ENCODE data around the gene POLR1E.
A peak's percentile ranks its signal among the peaks of the same experiment; 100 is the strongest.
"Not testable (repeated sequence)": the region's sequence is repeated elsewhere in the genome, so short reads cannot be mapped to it uniquely, and the experiment has no call there.

Gene POLR1E

DNA sequence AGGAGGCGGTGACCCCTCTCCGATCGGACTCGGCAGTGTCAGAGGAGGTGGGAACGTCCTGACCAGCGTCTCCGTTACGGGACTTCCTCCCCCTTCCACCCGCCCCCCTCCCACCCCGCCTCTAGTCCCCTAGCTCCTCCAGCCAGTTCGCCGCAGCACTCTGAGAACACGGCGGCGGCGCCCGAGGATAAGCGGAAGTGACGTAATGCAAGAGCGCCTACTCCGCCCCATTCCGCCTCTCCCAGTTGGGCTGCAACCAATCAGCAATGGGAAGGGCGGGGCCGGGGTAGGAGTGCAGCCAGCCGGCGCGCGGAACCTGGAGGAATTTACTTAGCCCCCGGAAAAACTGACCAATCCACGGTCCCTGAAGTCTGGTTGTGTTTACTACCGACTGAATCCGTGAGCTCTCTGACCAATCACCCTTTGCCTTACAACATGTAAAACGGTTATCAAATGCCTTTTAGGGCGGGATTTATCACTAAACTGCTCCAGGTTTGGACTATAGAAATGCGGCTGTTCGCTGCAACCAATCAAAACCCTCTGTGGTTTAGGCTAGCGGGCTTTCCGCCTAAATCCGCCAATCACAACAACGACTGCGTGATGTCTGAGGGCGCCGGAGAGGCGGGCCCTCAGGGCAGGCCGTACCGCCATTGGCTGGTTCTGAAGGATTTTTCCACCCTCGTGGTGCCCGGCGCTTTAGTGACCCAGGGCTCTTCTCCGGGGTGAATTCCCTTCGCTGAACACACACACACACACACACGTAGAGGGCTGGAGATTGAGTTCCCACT lies 20.3 kb upstream of the POLR1E start, which contains the start of gene ZBTB5:
ZBTB5 (minus strand) TSS at position 202 of the 788 bp plus-strand sequence. CDS start 22,899 bp downstream, outside the sequence.
- H3K4me1 ChIP-seq (ENCODE audit: control insufficient read depth, insufficient read depth, low read length) = peaks cover 26% of the 10 kb centered on the region
- H3K9ac ChIP-seq (ENCODE audit: low read length) = peak within 1 kb of the TSS; percentile 95
- no peaks in the 10 kb centered on the region for H3K27me3 ChIP-seq (replicated peaks; ENCODE audit: control insufficient read depth, insufficient read depth, low read length)
- DNase-seq (ENCODE audit: low read depth) = peak; percentile 100
- H3K36me3 ChIP-seq (ENCODE audit: control insufficient read depth, insufficient read depth, low read length, severe bottlenecking) = no peaks in the 10 kb centered on the region
- H3K4me3 ChIP-seq (ENCODE audit: low read length) = peak within 1 kb of the TSS; percentile 93
- H3K9me3 ChIP-seq (ENCODE audit: control insufficient read depth, low read length) = no peaks in the 10 kb centered on the region

- peaks cover 26% of the 10 kb centered on the region for H3K4me1 ChIP-seq (ENCODE audit: control insufficient read depth, insufficient read depth, low read length)
- H3K36me3 ChIP-seq (ENCODE audit: control insufficient read depth, insufficient read depth, low read length, severe bottlenecking) = no peaks in the 10 kb centered on the region
- no peaks in the 10 kb centered on the region for H3K9me3 ChIP-seq (ENCODE audit: control insufficient read depth, low read length)
- no peaks in the 10 kb centered on the region for H3K27me3 ChIP-seq (replicated peaks; ENCODE audit: control insufficient read depth, insufficient read depth, low read length)
- H3K4me3 ChIP-seq (ENCODE audit: low read length) = peak overlapping the region; percentile 91
- DNase-seq (ENCODE audit: low read depth) = peak; percentile 84
- H3K9ac ChIP-seq (ENCODE audit: low read length) = peak overlapping the region; percentile 95
These were observed 19.6 kb upstream of the POLR1E start for GRCh38 chr9:37466037-37466709.

- not testable (repeated sequence) for DNase-seq (ENCODE audit: low read depth); H3K36me3 ChIP-seq (ENCODE audit: control insufficient read depth, insufficient read depth, low read length, severe bottlenecking); H3K9ac ChIP-seq (ENCODE audit: low read length); H3K4me3 ChIP-seq (ENCODE audit: low read length); H3K27me3 ChIP-seq (replicated peaks; ENCODE audit: control insufficient read depth, insufficient read depth, low read length); H3K9me3 ChIP-seq (ENCODE audit: control insufficient read depth, low read length)
- peaks cover 25% of the 10 kb centered on the region for H3K4me1 ChIP-seq (ENCODE audit: control insufficient read depth, insufficient read depth, low read length)
These were observed 18.2 kb upstream of the POLR1E start for GRCh38 chr9:37467530-37467929.

DNA sequence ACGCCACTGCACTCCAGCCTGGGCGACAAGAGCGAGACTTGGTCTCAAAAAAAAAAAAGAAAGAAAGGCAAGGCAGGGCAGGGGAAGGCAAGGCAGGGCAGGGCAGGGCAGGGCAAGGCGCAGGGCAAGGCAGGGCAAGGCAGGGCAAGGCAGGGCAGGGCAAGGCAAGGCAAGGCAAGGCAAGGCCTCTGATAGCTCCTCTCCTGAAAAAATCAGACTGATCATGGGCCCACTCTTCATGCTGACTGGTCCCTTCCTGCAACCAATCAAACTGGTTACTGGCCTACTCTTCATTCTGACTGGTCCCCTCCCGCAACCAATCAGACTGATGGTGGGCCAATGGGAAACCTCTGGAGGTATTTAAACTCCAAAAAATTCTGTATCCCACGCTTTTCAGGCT lies 17.1 kb upstream of the POLR1E start:
- Histone ChIP-seq H3K4me1 (ENCODE audit: control insufficient read depth, insufficient read depth, low read length) (peaks cover 16% of the 10 kb centered on the region), H3K36me3 (ENCODE audit: control insufficient read depth, insufficient read depth, low read length, severe bottlenecking) (no peaks in the 10 kb centered on the region), H3K9me3 (ENCODE audit: control insufficient read depth, low read length) (no peaks in the 10 kb centered on the region), H3K27me3 (replicated peaks; ENCODE audit: control insufficient read depth, insufficient read depth, low read length) (no peaks in the 10 kb centered on the region), H3K4me3 (ENCODE audit: low read length) (no peak overlapping the region), H3K9ac (ENCODE audit: low read length) (no peak overlapping the region)
- DNase-seq (ENCODE audit: low read depth) = no peak

DNA sequence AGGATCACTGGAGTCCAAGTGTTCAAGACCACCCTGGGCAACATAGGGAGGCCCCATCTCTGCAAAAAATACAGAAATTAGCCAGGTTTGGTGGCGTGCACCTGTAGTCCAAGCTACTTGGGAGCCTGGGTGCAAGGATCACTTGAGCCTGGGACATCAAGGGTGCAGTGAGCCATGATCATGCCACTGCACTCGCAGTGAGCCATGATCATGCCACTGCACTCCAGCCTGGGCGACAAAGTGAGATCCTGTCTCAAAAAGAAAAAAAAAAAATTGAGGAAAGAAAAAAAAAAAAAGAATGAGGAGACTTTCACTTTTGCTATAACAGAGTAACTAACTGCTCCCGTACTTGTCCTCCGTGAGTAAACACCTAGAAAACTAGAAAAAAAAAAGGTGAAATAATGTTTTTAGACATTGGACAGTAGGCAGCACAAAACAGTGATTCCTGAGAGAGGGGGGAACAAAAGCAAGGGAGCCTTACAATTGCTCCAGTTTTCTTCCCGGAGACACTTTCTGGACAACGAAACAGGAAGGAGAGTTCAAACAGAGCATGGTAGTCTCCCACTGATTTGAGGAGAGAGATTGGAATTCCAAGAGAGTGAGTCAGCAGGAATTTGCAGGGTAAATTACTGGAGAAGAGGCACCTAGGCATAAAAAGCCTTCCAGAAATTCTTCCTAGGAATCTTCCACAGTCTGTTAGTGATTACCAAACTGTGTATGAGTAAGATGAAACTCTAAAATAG lies 13.6 kb upstream of the POLR1E start:
- Histone ChIP-seq H3K36me3 (ENCODE audit: control insufficient read depth, insufficient read depth, low read length, severe bottlenecking) (no peaks in the 10 kb centered on the region), H3K4me1 (ENCODE audit: control insufficient read depth, insufficient read depth, low read length) (peaks cover 4% of the 10 kb centered on the region), H3K9ac (ENCODE audit: low read length) (peak overlapping the region; percentile 87), H3K27me3 (replicated peaks; ENCODE audit: control insufficient read depth, insufficient read depth, low read length) (no peaks in the 10 kb centered on the region), H3K4me3 (ENCODE audit: low read length) (peak overlapping the region; percentile 79), H3K9me3 (ENCODE audit: control insufficient read depth, low read length) (peaks cover 9% of the 10 kb centered on the region)
- peak; percentile 87 for DNase-seq (ENCODE audit: low read depth)

DNA sequence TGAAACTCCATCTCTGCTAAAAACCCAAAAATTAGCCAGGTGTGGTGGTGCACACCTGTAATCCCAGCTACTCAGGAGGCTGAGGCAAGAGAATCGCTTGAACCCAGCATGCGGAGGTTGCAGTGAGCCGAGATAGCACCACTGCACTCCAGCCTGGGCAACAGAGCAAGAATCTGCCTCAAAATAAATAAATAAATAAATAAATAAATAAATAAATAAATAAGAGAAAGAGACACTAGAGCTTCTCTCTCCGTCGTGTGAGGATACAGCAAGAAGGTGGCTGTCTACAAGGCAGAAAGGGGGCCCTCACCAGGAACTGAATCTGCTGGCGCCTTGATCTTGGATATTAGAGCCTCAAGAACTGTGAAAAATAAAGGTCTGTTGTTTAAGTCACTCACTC lies 11.8 kb upstream of the POLR1E start:
- not testable (repeated sequence) for H3K9ac ChIP-seq (ENCODE audit: low read length)

DNA sequence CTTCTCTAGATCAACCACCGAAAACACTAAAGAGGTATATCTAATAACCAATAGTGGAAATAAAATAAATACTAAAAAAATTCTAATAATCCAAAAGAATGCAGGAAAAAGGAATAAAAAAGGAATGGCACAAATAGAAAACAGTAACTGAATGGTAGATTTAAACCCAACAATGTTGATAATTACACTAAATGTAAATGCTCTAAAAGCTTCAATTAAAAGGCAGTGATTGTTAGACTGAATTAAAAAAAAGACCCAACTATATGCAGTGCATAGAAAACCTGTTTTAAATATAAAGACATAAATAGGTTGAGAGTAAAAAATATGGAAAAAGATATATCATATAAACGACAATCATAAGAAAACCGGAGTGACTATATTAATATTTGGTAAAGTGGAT lies 11.3 kb upstream of the POLR1E start:
- no peaks in the 10 kb centered on the region for H3K36me3 ChIP-seq (ENCODE audit: control insufficient read depth, insufficient read depth, low read length, severe bottlenecking)
- H3K4me1 ChIP-seq (ENCODE audit: control insufficient read depth, insufficient read depth, low read length) = peaks cover 4% of the 10 kb centered on the region
- no peaks in the 10 kb centered on the region for H3K27me3 ChIP-seq (replicated peaks; ENCODE audit: control insufficient read depth, insufficient read depth, low read length)
- no peak overlapping the region for H3K9ac ChIP-seq (ENCODE audit: low read length)
- H3K4me3 ChIP-seq (ENCODE audit: low read length) = no peak overlapping the region
- no peak for DNase-seq (ENCODE audit: low read depth)
- H3K9me3 ChIP-seq (ENCODE audit: control insufficient read depth, low read length) = peaks cover 9% of the 10 kb centered on the region

More for the DNA sequence above, 11.8 kb upstream of the POLR1E start:
- H3K36me3 ChIP-seq (ENCODE audit: control insufficient read depth, insufficient read depth, low read length, severe bottlenecking); H3K4me1 ChIP-seq (ENCODE audit: control insufficient read depth, insufficient read depth, low read length); DNase-seq (ENCODE audit: low read depth); H3K9me3 ChIP-seq (ENCODE audit: control insufficient read depth, low read length); H3K27me3 ChIP-seq (replicated peaks; ENCODE audit: control insufficient read depth, insufficient read depth, low read length); H3K4me3 ChIP-seq (ENCODE audit: low read length): not testable (repeated sequence)

- Histone ChIP-seq H3K9ac (ENCODE audit: low read length) (no peak overlapping the region), H3K4me3 (ENCODE audit: low read length) (no peak overlapping the region), H3K9me3 (ENCODE audit: control insufficient read depth, low read length) (peaks cover 9% of the 10 kb centered on the region), H3K27me3 (replicated peaks; ENCODE audit: control insufficient read depth, insufficient read depth, low read length) (no peaks in the 10 kb centered on the region), H3K4me1 (ENCODE audit: control insufficient read depth, insufficient read depth, low read length) (peaks cover under 1% of the 10 kb centered on the region), H3K36me3 (ENCODE audit: control insufficient read depth, insufficient read depth, low read length, severe bottlenecking) (no peaks in the 10 kb centered on the region)
- no peak for DNase-seq (ENCODE audit: low read depth)
These were observed 8.8 kb upstream of the POLR1E start for GRCh38 chr9:37476930-37477329.

- not testable (repeated sequence) for H3K9ac ChIP-seq (ENCODE audit: low read length); H3K9me3 ChIP-seq (ENCODE audit: control insufficient read depth, low read length); H3K4me1 ChIP-seq (ENCODE audit: control insufficient read depth, insufficient read depth, low read length); DNase-seq (ENCODE audit: low read depth); H3K4me3 ChIP-seq (ENCODE audit: low read length); H3K27me3 ChIP-seq (replicated peaks; ENCODE audit: control insufficient read depth, insufficient read depth, low read length); H3K36me3 ChIP-seq (ENCODE audit: control insufficient read depth, insufficient read depth, low read length, severe bottlenecking)
These were observed 8.3 kb upstream of the POLR1E start for GRCh38 chr9:37477443-37477842.

DNA sequence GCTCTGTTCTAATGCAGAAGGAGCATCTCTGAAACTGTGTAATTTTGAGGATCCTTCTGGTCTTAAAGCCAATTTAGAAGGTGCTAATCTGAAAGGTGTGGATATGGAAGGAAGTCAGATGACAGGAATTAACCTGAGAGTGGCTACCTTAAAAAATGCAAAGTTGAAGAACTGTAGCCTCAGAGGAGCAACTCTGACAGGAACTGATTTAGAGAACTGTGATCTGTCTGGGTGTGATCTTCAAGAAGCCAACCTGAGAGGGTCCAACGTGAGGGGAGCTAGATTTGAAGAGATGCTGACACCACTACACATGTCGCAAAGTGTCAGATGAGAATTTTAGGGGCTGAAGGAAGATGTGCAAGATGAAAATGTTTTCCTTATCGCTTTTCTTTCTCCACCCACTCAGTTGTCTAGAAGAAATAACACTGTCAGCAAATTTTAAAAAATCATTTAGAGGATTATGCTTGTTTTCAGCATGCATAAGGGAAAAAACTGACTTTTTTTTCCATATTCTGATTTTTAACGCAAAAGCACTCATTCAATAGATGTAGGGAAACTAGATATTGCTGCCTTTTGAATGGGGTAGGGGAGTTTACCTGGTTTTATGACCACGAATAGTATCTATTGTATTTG lies 7.6 kb upstream of the POLR1E start:
- not testable (repeated sequence) for H3K9me3 ChIP-seq (ENCODE audit: control insufficient read depth, low read length); H3K4me1 ChIP-seq (ENCODE audit: control insufficient read depth, insufficient read depth, low read length); H3K36me3 ChIP-seq (ENCODE audit: control insufficient read depth, insufficient read depth, low read length, severe bottlenecking); H3K9ac ChIP-seq (ENCODE audit: low read length); H3K4me3 ChIP-seq (ENCODE audit: low read length); H3K27me3 ChIP-seq (replicated peaks; ENCODE audit: control insufficient read depth, insufficient read depth, low read length); DNase-seq (ENCODE audit: low read depth)

DNA sequence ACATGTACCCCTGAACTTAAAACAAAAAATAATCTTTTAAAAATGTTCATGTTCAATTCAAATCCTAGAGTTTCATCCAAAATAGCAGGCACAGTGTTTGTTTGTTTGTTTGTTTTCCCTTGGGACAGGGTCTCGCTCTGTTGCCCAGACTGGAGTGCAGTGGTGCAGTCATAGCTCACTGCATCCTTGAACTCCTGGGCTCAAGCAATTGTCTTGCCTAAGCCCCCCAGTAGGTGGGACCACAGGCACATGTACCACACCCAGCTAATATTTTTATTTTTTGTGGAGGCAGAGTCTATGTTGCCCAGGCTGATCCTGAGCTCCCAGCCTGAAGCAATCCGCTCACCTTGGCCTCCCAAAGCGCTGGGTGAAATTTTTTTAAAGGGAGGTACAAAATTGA lies 5.0 kb upstream of the POLR1E start:
- Histone ChIP-seq H3K9ac (ENCODE audit: low read length) (no peak overlapping the region), H3K9me3 (ENCODE audit: control insufficient read depth, low read length) (no peaks in the 10 kb centered on the region), H3K36me3 (ENCODE audit: control insufficient read depth, insufficient read depth, low read length, severe bottlenecking) (no peaks in the 10 kb centered on the region), H3K4me1 (ENCODE audit: control insufficient read depth, insufficient read depth, low read length) (peaks cover 4% of the 10 kb centered on the region), H3K4me3 (ENCODE audit: low read length) (no peak overlapping the region), H3K27me3 (replicated peaks; ENCODE audit: control insufficient read depth, insufficient read depth, low read length) (no peaks in the 10 kb centered on the region)
- DNase-seq (ENCODE audit: low read depth) = no peak
